Endodermal cell (in vitro differentiated cells): ENCODE data around the gene LIMS2. TPM values are rescaled to one million over a fixed set of nuclear protein-coding genes. Genes with fewer than 3 reads are reported as not detected.

Experiments
- DNase-seq: peaks from one replicate; pipeline ENCODE4 v3.0.0-alpha.2; 2017
- H3K27ac ChIP-seq: 2 replicates; pipeline ENCODE4 v1.5.1; 2013; ENCODE audit warnings: mild to moderate bottlenecking, low read depth, low read length, moderate library complexity
- H3K27me3 ChIP-seq: 2 replicates; pipeline ENCODE4 v1.6.1; 2013; ENCODE audit warnings: mild to moderate bottlenecking, low read length, moderate library complexity; ENCODE audit not compliant: insufficient read depth, control insufficient read depth, poor library complexity, severe bottlenecking
- H3K36me3 ChIP-seq: 2 replicates; pipeline ENCODE4 v1.7.0; 2013; ENCODE audit warnings: mild to moderate bottlenecking, low read length, moderate library complexity; ENCODE audit not compliant: control insufficient read depth, insufficient read depth
- H3K4me1 ChIP-seq: one replicate; pipeline ENCODE4 v1.7.0; 2013; ENCODE audit warnings: low read length; ENCODE audit not compliant: control insufficient read depth, insufficient read depth
- H3K4me3 ChIP-seq: 2 replicates; pipeline ENCODE4 v1.5.1; 2013; ENCODE audit warnings: mild to moderate bottlenecking, low read length, moderate library complexity
- H3K9ac ChIP-seq: 2 replicates; pipeline ENCODE4 v1.6.1; 2013; ENCODE audit warnings: mild to moderate bottlenecking, low read length, moderate library complexity; ENCODE audit not compliant: poor library complexity, severe bottlenecking; ENCODE audit errors: extremely low read depth
- H3K9me3 ChIP-seq: 2 replicates; pipeline ENCODE4 v1.6.1; 2013; ENCODE audit warnings: mild to moderate bottlenecking, low read length, moderate library complexity; ENCODE audit not compliant: control insufficient read depth
- H3K27ac Mint-ChIP-seq: 2 replicates; pipeline ENCODE4 v1.8.0; 2020; ENCODE audit warnings: mixed read lengths
- H3K27me3 Mint-ChIP-seq: 2 replicates; pipeline ENCODE4 v1.8.0; 2021; ENCODE audit warnings: mild to moderate bottlenecking, mixed read lengths; ENCODE audit not compliant: insufficient read depth
- H3K36me3 Mint-ChIP-seq: 2 replicates; pipeline ENCODE4 v1.8.0; 2020; ENCODE audit warnings: low read depth, mixed read lengths
- H3K4me1 Mint-ChIP-seq: 2 replicates; pipeline ENCODE4 v1.8.0; 2020; ENCODE audit warnings: mixed read lengths
- H3K4me3 Mint-ChIP-seq: 2 replicates; pipeline ENCODE4 v1.8.0; 2020; ENCODE audit warnings: mild to moderate bottlenecking, moderate library complexity, mixed read lengths
- H3K9me3 Mint-ChIP-seq: 2 replicates; pipeline ENCODE4 v1.8.0; 2020; ENCODE audit warnings: mild to moderate bottlenecking, mixed read lengths
- WGBS, 2 experiments: methylation state at CpG; one replicate each; pipeline versions ENCODE4 v1.1.5 to v1.1.7; 2013; ENCODE audit warnings: missing lambda C conversion rate in 2 of 2, mixed read lengths in 1 of 2; ENCODE audit not compliant: insufficient coverage in 1 of 2, insufficient read length in 1 of 2; 5-methylcytosine and 5-hydroxymethylcytosine counted together
- total RNA-seq, 2 donors: library from RNA; stranded (reverse); fragmentation: NEBNext Ultra II Directional in 1 of 2; extraction: Animal tissue kit (Norgen Biotek cat#: 25700) in 1 of 2; gene quantifications; 2 replicates in 1 of 2; 3 replicates in 1 of 2; pipeline ENCODE4 v1.2.1, GENCODE V29; 2021
- TF ChIP-seq, protein P1 (sequence below): fragments of 200-600 bp; sonication (generic); conservative IDR thresholded peaks from 2 replicates; pipeline ENCODE4 v1.5.0; 2021; ENCODE audit warnings: antibody characterized with exemption, mild to moderate bottlenecking

The LIMS2 gene
- total RNA-seq, 2 donors from 2014 or later = 3.9 to 9.8 TPM

DNA sequence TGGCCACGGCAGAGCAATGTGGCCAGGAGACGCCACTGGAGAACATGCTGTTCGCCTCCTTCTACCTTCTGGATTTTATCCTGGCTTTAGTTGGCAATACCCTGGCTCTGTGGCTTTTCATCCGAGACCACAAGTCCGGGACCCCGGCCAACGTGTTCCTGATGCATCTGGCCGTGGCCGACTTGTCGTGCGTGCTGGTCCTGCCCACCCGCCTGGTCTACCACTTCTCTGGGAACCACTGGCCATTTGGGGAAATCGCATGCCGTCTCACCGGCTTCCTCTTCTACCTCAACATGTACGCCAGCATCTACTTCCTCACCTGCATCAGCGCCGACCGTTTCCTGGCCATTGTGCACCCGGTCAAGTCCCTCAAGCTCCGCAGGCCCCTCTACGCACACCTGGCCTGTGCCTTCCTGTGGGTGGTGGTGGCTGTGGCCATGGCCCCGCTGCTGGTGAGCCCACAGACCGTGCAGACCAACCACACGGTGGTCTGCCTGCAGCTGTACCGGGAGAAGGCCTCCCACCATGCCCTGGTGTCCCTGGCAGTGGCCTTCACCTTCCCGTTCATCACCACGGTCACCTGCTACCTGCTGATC, 24.4 kb downstream of the LIMS2 start:
- Mint-ChIP-seq H3K9me3 (no peaks in the 10 kb centered on the region), H3K4me3 (no peak overlapping the region), H3K27me3 (peaks cover 5% of the 10 kb centered on the region), H3K27ac (no peak overlapping the region), H3K4me1 (peaks cover 10% of the 10 kb centered on the region), H3K36me3 (no peaks in the 10 kb centered on the region)
- 96 to 97% methylated on average over 23 to 28 of the region's 28 CpGs for WGBS, 2 experiments
- no peak overlapping the region for H3K27ac ChIP-seq
- no peaks in the 10 kb centered on the region for H3K4me1 ChIP-seq
- H3K9ac ChIP-seq = no peak overlapping the region
- TF ChIP-seq, protein P1, sequence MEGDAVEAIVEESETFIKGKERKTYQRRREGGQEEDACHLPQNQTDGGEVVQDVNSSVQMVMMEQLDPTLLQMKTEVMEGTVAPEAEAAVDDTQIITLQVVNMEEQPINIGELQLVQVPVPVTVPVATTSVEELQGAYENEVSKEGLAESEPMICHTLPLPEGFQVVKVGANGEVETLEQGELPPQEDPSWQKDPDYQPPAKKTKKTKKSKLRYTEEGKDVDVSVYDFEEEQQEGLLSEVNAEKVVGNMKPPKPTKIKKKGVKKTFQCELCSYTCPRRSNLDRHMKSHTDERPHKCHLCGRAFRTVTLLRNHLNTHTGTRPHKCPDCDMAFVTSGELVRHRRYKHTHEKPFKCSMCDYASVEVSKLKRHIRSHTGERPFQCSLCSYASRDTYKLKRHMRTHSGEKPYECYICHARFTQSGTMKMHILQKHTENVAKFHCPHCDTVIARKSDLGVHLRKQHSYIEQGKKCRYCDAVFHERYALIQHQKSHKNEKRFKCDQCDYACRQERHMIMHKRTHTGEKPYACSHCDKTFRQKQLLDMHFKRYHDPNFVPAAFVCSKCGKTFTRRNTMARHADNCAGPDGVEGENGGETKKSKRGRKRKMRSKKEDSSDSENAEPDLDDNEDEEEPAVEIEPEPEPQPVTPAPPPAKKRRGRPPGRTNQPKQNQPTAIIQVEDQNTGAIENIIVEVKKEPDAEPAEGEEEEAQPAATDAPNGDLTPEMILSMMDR = no peak
- H3K36me3 ChIP-seq = no peaks in the 10 kb centered on the region
- H3K4me3 ChIP-seq = no peak overlapping the region
- DNase-seq = no peak
- H3K27me3 ChIP-seq = no peaks in the 10 kb centered on the region
- no peaks in the 10 kb centered on the region for H3K9me3 ChIP-seq

DNA sequence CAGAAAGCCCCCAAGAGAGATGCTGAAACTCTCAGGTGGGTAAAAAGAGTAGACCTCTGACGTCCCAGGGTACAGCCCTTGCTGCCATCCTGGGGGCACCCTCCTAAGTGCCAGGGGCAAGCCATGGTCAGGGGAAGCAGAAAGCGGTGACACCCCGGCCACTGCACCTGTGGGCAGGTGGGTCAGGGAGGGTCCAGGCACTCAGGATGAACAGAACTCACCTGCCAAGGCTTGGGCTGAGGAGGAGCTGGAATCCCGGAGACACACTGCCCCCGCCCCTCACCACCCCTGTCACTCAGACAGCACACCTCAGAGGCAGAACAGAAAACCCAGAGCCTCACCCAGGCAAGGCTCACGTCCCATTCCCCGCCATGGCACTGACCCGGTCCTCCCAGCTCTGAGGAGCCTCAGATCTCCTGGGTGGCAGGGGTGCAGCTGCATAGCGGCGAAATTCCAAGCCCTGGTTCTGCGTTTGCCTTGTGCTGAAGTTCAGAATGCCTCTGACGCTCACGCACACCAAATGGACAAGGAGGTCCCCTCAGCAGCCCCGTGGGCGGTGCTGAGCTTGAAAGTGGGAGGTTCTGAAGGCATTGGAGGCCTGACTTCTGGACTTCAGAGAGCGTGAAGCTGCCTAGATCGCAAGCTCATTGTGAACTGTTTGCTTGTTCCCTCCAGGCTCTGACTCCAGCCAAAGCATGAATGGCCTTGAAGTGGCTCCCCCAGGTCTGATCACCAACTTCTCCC, 25.1 kb downstream of the LIMS2 start:
- 81% methylated on average over 16 to 17 of the region's 17 CpGs for WGBS, 2 experiments
- H3K36me3 ChIP-seq = no peaks in the 10 kb centered on the region
- H3K27ac Mint-ChIP-seq = no peak overlapping the region
- no peaks in the 10 kb centered on the region for H3K27me3 ChIP-seq
- no peaks in the 10 kb centered on the region for H3K9me3 Mint-ChIP-seq
- H3K27ac ChIP-seq = no peak overlapping the region
- no peak for DNase-seq
- TF ChIP-seq, protein P1 = peak; percentile 34
- no peaks in the 10 kb centered on the region for H3K36me3 Mint-ChIP-seq
- H3K27me3 Mint-ChIP-seq = peaks cover 5% of the 10 kb centered on the region
- no peaks in the 10 kb centered on the region for H3K9me3 ChIP-seq
- no peak overlapping the region for H3K4me3 ChIP-seq
- H3K9ac ChIP-seq = no peak overlapping the region
- peaks cover 4% of the 10 kb centered on the region for H3K4me1 Mint-ChIP-seq
- H3K4me1 ChIP-seq = no peaks in the 10 kb centered on the region
- H3K4me3 Mint-ChIP-seq = no peak overlapping the region

DNA sequence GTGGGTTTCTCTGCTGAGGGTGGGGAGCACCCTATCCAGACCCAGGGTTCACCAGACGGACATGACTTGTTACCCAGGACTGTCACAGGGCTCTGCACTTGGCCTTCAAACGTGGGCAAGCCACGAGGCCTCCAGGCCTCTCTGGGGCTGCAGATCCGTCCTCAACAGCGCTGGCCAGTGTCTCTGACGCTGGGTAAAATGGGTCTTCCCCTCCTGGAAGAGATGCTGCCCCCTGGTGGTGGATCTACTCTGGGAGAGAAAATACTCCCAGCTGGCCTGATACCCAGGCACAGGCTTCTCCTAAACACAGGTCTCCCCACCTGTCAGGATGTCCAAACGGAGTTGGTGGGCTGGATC, 25.7 kb downstream of the LIMS2 start:
- Histone ChIP-seq H3K9ac (no peak overlapping the region), H3K27me3 (no peaks in the 10 kb centered on the region), H3K4me3 (no peak overlapping the region), H3K9me3 (no peaks in the 10 kb centered on the region), H3K36me3 (no peaks in the 10 kb centered on the region), H3K4me1 (no peaks in the 10 kb centered on the region), H3K27ac (no peak overlapping the region)
- H3K27ac Mint-ChIP-seq = no peak overlapping the region
- TF ChIP-seq, protein P1 = peak; percentile 91
- no peak overlapping the region for H3K4me3 Mint-ChIP-seq
- 9 to 24% methylated on average over 5 to 7 of the region's 7 CpGs for WGBS, 2 experiments
- peaks cover 3% of the 10 kb centered on the region for H3K4me1 Mint-ChIP-seq
- H3K36me3 Mint-ChIP-seq = no peaks in the 10 kb centered on the region
- no peaks in the 10 kb centered on the region for H3K9me3 Mint-ChIP-seq
- peaks cover 5% of the 10 kb centered on the region for H3K27me3 Mint-ChIP-seq
- peak; percentile 97 for DNase-seq
